ENCODE results near the gene FSHR. TPM values are rescaled to one million over a fixed set of nuclear protein-coding genes. Genes with fewer than 3 reads are reported as not detected.

FSHR gene
- total RNA-seq, 1 experiment from 2014 or later: not detected

- no peak for TF ChIP-seq CTCF (IDR thresholded peaks at IDR 0.05; ENCODE audit: unreplicated experiment)
- Mint-ChIP-seq H3K4me1 (ENCODE audit: insufficient read depth, unreplicated experiment) (no peaks in the 10 kb centered on the region), H3K27me3 (ENCODE audit: insufficient read depth, unreplicated experiment) (no peaks in the 10 kb centered on the region), H3K9me3 (ENCODE audit: unreplicated experiment) (no peaks in the 10 kb centered on the region), H3K4me3 (ENCODE audit: unreplicated experiment) (no peak overlapping the region), H3K36me3 (ENCODE audit: insufficient read depth, unreplicated experiment) (no peaks in the 10 kb centered on the region), H3K27ac (ENCODE audit: low read depth, unreplicated experiment) (no peak overlapping the region)
- BruUV-seq (replicated peaks): no TSS peak
- ChIA-PET POLR2A (no interaction called here), CTCF (no interaction called here)
- no peak for DNase-seq (ENCODE audit: unreplicated experiment)
- intact Hi-C loops (cut with micrococcal nuclease): no loop called here
These were observed 124.9 kb downstream of the FSHR start for GRCh38 chr2:49029406-49029805.

- H3K36me3 Mint-ChIP-seq (ENCODE audit: insufficient read depth, unreplicated experiment): no peaks in the 10 kb centered on the region
These were observed 126.2 kb downstream of the FSHR start for GRCh38 chr2:49028101-49028500.

GRCh38 chr2:49026706-49027105 is 127.6 kb downstream of the FSHR start:
- H3K36me3 Mint-ChIP-seq (ENCODE audit: insufficient read depth, unreplicated experiment): no peaks in the 10 kb centered on the region
- H3K4me3 Mint-ChIP-seq (ENCODE audit: unreplicated experiment): no peak overlapping the region
- no peaks in the 10 kb centered on the region for H3K4me1 Mint-ChIP-seq (ENCODE audit: insufficient read depth, unreplicated experiment)
- H3K27ac Mint-ChIP-seq (ENCODE audit: low read depth, unreplicated experiment): no peak overlapping the region
- ChIA-PET POLR2A (interaction anchor here (0.7 kb wide), 1 partner anchor 16 kb away, joined by 3 read pairs; no protein-coding TSS in a partner anchor), CTCF (interaction anchor here (1.0 kb wide), 1 partner anchor 23 kb away, joined by 3 read pairs; no protein-coding TSS in a partner anchor)
- TF ChIP-seq CTCF (IDR thresholded peaks at IDR 0.05; ENCODE audit: unreplicated experiment): no peak
- no TSS peak for BruUV-seq (replicated peaks)
- DNase-seq (ENCODE audit: unreplicated experiment): no peak
- intact Hi-C loops (cut with micrococcal nuclease): no loop called here
- no peaks in the 10 kb centered on the region for H3K27me3 Mint-ChIP-seq (ENCODE audit: insufficient read depth, unreplicated experiment)
- H3K9me3 Mint-ChIP-seq (ENCODE audit: unreplicated experiment): no peaks in the 10 kb centered on the region

More at GRCh38 chr2:49028101-49028500, 126.2 kb downstream of the FSHR start:
- no peak for DNase-seq (ENCODE audit: unreplicated experiment)
- no peaks in the 10 kb centered on the region for H3K9me3 Mint-ChIP-seq (ENCODE audit: unreplicated experiment)
- H3K27ac Mint-ChIP-seq (ENCODE audit: low read depth, unreplicated experiment): no peak overlapping the region
- POLR2A ChIA-PET: no interaction called here
- H3K4me1 Mint-ChIP-seq (ENCODE audit: insufficient read depth, unreplicated experiment): no peaks in the 10 kb centered on the region
- no TSS peak for BruUV-seq (replicated peaks)
- no peaks in the 10 kb centered on the region for H3K27me3 Mint-ChIP-seq (ENCODE audit: insufficient read depth, unreplicated experiment)
- intact Hi-C loops (cut with micrococcal nuclease): no loop called here
- no peak overlapping the region for H3K4me3 Mint-ChIP-seq (ENCODE audit: unreplicated experiment)
- no peak for TF ChIP-seq CTCF (IDR thresholded peaks at IDR 0.05; ENCODE audit: unreplicated experiment)
- CTCF ChIA-PET: no interaction called here

- no TSS peak for BruUV-seq (replicated peaks)
- H3K36me3 Mint-ChIP-seq (ENCODE audit: insufficient read depth, unreplicated experiment): no peaks in the 10 kb centered on the region
- peaks cover 22% of the 10 kb centered on the region for H3K9me3 Mint-ChIP-seq (ENCODE audit: unreplicated experiment)
- H3K4me1 Mint-ChIP-seq (ENCODE audit: insufficient read depth, unreplicated experiment): no peaks in the 10 kb centered on the region
- intact Hi-C loops (cut with micrococcal nuclease): no loop called here
- POLR2A ChIA-PET: no interaction called here
- no peak for DNase-seq (ENCODE audit: unreplicated experiment)
- no peak overlapping the region for H3K4me3 Mint-ChIP-seq (ENCODE audit: unreplicated experiment)
- H3K27me3 Mint-ChIP-seq (ENCODE audit: insufficient read depth, unreplicated experiment): no peaks in the 10 kb centered on the region
- TF ChIP-seq CTCF (IDR thresholded peaks at IDR 0.05; ENCODE audit: unreplicated experiment): no peak
- H3K27ac Mint-ChIP-seq (ENCODE audit: low read depth, unreplicated experiment): no peak overlapping the region
- CTCF ChIA-PET: interaction anchor here (0.7 kb wide), 1 partner anchor 311 kb away, joined by 3 read pairs; no protein-coding TSS in a partner anchor
These were observed 133.0 kb downstream of the FSHR start for GRCh38 chr2:49021271-49021670.

Measured in MCF 10A (cell line).